Tibial artery (tissue), 4 donors: ENCODE measurements around the gene TMEM144.
A peak's percentile ranks its signal among the peaks of the same experiment; 100 is the strongest.

Experiments used
- DNase-seq, 2 donors: peaks; one replicate each; pipeline ENCODE4 v3.0.0-alpha.2; 2019
- H3K27ac ChIP-seq, 2 donors: fragments of 200-600 bp; sonication (generic) in 1 of 2; 1 replicate in 1 of 2; 2 replicates in 1 of 2; pipeline ENCODE4 v1.5.1; 2018 to 2019; ENCODE audit warnings: mild to moderate bottlenecking in 1 of 2
- H3K27me3 ChIP-seq, 2 donors: fragments of 200-600 bp; sonication (generic) in 1 of 2; one replicate each; pipeline versions ENCODE4 v1.5.1 to v1.6.0; 2016 to 2019
- H3K36me3 ChIP-seq, 3 donors: fragments of 200-600 bp; sonication (generic) in 2 of 3; one replicate each; pipeline ENCODE4 v1.5.1; 2016 to 2019; ENCODE audit warnings: mild to moderate bottlenecking in 2 of 3
- H3K4me1 ChIP-seq, 4 donors: fragments of 200-600 bp; sonication (generic) in 2 of 4; 1 replicate in 3 of 4; 2 replicates in 1 of 4; pipeline ENCODE4 v1.5.1; 2016 to 2019
- H3K4me3 ChIP-seq, 2 donors: fragments of 200-600 bp; sonication (generic) in 1 of 2; 1 replicate in 1 of 2; 2 replicates in 1 of 2; pipeline ENCODE4 v1.5.1; 2018 to 2019; ENCODE audit warnings: mild to moderate bottlenecking in 2 of 2
- H3K9me3 ChIP-seq, 3 donors: fragments of 200-600 bp; sonication (generic) in 1 of 3; one replicate each; pipeline ENCODE4 v1.5.1; 2016 to 2019
- CTCF ChIP-seq, 2 experiments: fragments of 200-600 bp in 1 of 2; fragments of 450-650 bp in 1 of 2; IDR thresholded peaks; one replicate each; pipeline ENCODE4 v1.5.1; 2017 to 2019; ENCODE audit warnings: antibody characterized with exemption in 2 of 2, mild to moderate bottlenecking in 1 of 2, moderate library complexity in 1 of 2
- intact Hi-C: fragments of 100-400 bp; cut with DNase I; formaldehyde crosslinking; loops from one replicate; pipeline ENCODE4 v1.15.0; 2023; ENCODE audit warnings: low total_unique reads

TMEM144 gene

DNA sequence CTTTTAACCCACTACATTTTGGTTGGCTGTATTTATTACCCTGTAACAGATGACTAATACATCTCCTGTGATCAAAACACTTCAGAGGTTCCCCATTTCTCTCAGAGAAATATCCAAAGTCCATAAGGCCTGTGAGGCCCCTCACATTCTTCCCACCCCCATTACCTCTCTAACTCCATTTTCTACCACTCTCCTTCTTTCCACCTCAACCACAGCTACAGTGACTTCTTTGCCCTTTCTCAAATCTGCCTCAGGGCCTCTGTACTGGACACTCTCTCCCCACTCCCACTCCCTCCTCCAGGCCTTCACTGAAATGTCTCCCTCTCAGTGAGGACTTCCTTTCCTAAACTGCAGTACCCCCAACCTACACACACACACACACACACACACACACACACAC is 8.4 kb upstream of the TMEM144 start:
- intact Hi-C loops, result no loop called here
- Histone ChIP-seq H3K27ac (no peak overlapping the region), H3K4me3 (no peak overlapping the region), H3K36me3 (peaks cover 0 to 5% (median 0%) of the 10 kb centered on the region in 3 donors), H3K4me1 (peaks cover 0 to 11% (median 2%) of the 10 kb centered on the region in 4 donors), H3K27me3 (no peaks in the 10 kb centered on the region), H3K9me3 (no peaks in the 10 kb centered on the region)
- no peak for DNase-seq
- no peak for TF ChIP-seq CTCF (IDR thresholded peaks at IDR 0.05)

- H3K9me3 ChIP-seq, result no peaks in the 10 kb centered on the region
- no peak for DNase-seq
- peaks cover 0 to 17% (median 4%) of the 10 kb centered on the region in 4 donors for H3K4me1 ChIP-seq
- H3K36me3 ChIP-seq, result peaks cover 0 to 5% (median 0%) of the 10 kb centered on the region in 3 donors
- intact Hi-C loops, result no loop called here
- H3K27me3 ChIP-seq, result no peaks in the 10 kb centered on the region
- H3K27ac ChIP-seq, result no peak overlapping the region
- H3K4me3 ChIP-seq, result no peak overlapping the region
- no peak for TF ChIP-seq CTCF (IDR thresholded peaks at IDR 0.05)
These were observed 7.8 kb upstream of the TMEM144 start for GRCh38 chr4:158202481-158202880.

DNA sequence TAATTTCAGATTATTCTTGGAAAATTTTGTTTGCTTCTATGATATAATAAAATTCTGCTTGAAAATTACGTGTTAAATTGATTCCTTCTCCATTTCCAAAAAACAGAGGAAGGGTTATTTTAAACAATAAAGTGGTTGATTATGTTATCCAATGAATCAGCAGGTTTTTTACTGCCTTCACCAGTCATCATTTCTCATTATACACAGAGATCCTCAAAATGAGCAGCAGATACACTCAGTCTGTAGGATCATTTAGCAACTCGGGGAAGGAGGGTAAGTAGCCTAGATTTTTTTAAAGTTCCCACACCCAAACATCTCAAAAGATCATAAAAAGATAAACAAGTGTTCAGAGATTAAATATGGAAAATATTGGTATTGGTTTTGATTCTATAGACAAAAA is 6.8 kb upstream of the TMEM144 start:
- Histone ChIP-seq H3K9me3 (no peaks in the 10 kb centered on the region), H3K27me3 (no peaks in the 10 kb centered on the region), H3K36me3 (peaks cover 0 to 5% (median 0%) of the 10 kb centered on the region in 3 donors), H3K4me3 (no peak overlapping the region), H3K4me1 (peaks cover 0 to 17% (median 4%) of the 10 kb centered on the region in 4 donors), H3K27ac (no peak overlapping the region)
- no peak for TF ChIP-seq CTCF (IDR thresholded peaks at IDR 0.05)
- intact Hi-C loops, result no loop called here
- no peak for DNase-seq

DNA sequence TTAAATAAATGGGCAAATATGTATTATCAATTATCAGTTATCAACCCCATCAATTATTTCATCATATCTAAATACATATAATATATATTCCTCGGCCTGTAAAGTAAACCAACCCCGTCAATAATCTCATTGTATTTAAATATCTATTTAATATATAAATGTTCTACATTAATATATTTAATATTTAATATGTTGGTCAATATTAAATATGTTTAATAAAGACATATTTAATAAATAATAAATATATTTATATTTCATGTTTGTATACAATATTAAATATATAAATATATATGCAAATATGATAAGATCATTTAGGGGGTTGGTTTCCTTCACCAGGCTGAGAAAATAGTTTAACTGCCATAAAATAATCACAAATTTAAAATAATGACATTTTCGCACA is 6.4 kb upstream of the TMEM144 start:
- H3K36me3 ChIP-seq, result peaks cover 0 to 5% (median 0%) of the 10 kb centered on the region in 3 donors
- no peak overlapping the region for H3K27ac ChIP-seq
- no peak overlapping the region for H3K4me3 ChIP-seq
- peaks cover 0 to 21% (median 4%) of the 10 kb centered on the region in 4 donors for H3K4me1 ChIP-seq
- no peak for DNase-seq
- no peaks in the 10 kb centered on the region for H3K27me3 ChIP-seq
- TF ChIP-seq CTCF (IDR thresholded peaks at IDR 0.05), result no peak
- intact Hi-C loops, result no loop called here
- no peaks in the 10 kb centered on the region for H3K9me3 ChIP-seq

DNA sequence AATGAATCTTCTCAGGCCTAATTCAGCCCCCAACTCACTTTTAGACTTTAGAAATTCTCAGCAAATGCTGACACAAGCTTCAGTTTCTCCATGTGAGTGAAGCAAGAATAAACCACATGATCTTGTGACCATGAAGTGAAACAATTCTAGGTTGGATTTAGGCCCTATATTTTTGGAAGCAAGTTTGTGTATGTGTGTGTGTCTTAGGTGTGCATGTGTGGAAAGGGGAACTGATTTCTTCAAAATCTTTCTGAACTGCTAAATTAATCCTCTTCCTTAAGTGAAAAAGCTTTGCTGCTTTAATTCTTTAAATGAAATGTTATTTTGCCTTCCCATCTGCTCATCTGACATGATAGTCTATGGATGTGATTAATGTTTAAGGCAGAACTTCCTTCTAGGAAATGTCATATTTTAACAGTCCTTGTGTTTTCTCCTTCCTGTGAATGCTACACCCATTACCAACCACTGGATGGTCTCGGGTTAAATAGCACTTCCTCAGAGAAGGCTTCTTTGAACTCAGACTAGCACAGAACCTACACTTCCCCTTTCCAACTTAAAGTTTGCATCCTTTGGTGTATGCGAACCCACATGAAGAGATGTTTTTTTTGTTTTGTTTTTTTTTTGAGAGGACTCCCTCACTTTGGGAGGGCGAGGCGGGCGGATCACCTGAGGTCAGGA is 1.2 kb upstream of the TMEM144 start:
- intact Hi-C loops, result no loop called here
- Histone ChIP-seq H3K4me1 (peaks cover 0 to 39% (median 12%) of the 10 kb centered on the region in 4 donors), H3K36me3 (no peaks in the 10 kb centered on the region), H3K27me3 (no peaks in the 10 kb centered on the region), H3K27ac (peak overlapping the region; percentile 93 to 95), H3K4me3 (no peak overlapping the region), H3K9me3 (no peaks in the 10 kb centered on the region)
- no peak for DNase-seq
- TF ChIP-seq CTCF (IDR thresholded peaks at IDR 0.05), result no peak
